Peyer's patch (tissue), 4 donors: ENCODE data around the gene PIWIL4.

Experiments
- CTCF ChIP-seq, 6 experiments: fragments of 450-650 bp in 4 of 6; fragments of 200-600 bp in 2 of 6; sonication (generic) in 1 of 6; IDR thresholded peaks; one replicate each; pipeline ENCODE4 v1.5.1; 2017 to 2019; ENCODE audit warnings: antibody characterized with exemption in 6 of 6, mild to moderate bottlenecking in 3 of 6, moderate library complexity in 1 of 6
- POLR2A ChIP-seq, 2 donors: fragments of 450-650 bp; IDR thresholded peaks; one replicate each; pipeline ENCODE4 v1.5.1; 2017; ENCODE audit warnings: antibody characterized with exemption in 2 of 2, mild to moderate bottlenecking in 2 of 2, moderate library complexity in 2 of 2

- TF ChIP-seq CTCF (IDR thresholded peaks at IDR 0.05) (no peak), POLR2A (IDR thresholded peaks at IDR 0.05) (no peak)
These were observed 21.1 kb upstream of the PIWIL4 start for GRCh38 chr11:94546162-94546470.
